ENCODE data around the gene CPT2.

CPT2 gene

DNA sequence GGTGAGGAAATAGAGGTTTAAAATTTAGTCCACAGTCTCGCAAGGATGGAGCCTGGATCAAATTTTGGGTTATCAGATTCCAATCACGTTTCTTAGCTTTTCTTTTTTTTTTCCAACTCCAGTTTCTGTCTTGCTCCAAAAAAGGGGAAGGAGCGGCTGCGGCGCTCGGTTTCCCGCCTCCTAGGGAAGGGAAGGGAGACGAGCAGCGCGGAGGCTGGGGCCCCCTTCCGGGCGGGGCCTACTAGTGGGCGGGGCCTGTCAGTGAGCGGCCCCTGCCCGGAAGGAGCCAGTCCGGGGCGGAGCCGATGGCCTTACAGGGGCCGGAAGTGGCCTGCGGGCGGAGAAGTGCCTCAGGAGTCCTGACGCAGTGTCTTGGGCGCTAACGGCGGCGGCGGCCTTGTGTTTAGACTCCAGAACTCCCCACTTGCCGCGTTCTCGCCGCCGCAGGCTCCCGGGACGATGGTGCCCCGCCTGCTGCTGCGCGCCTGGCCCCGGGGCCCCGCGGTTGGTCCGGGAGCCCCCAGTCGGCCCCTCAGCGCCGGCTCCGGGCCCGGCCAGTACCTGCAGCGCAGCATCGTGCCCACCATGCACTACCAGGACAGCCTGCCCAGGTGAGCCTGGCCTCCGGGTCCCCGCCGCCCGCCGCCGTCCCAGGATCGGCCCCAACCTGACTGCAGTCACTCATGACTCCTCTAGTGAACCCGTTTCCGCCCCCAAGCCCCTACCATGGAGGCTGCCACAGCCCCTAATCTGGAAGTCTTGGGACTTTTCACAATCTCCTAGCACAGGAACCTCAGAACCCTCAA lies at the start of gene CPT2:
CPT2 (plus strand) TSS at position 340 of the 806 bp plus-strand sequence; CDS start at position 460, 120 bp downstream.
- DNase-seq (ENCODE audit: low read depth) = peak; percentile 81

DNA sequence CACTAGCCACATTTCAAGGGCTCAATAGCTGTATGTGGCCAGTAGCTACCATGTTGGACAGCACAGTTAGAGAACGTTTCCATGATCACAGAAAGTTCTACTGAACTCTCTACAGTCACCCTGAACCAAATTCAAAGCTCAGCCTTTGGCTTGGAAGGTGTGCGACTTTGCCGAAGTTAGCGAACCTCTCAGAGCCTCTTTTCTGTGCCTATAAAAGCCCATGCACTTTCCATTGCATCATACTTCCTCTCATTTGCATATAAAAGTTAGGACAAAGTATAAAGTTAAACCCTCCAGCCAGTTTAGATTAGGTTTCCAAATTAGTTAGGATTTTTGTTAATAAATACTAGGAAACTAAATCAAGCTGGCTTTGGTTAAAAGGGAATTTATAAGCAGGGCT lies 49.5 kb upstream of the CPT2 start:
- DNase-seq (ENCODE audit: low read depth) = no peak

DNA sequence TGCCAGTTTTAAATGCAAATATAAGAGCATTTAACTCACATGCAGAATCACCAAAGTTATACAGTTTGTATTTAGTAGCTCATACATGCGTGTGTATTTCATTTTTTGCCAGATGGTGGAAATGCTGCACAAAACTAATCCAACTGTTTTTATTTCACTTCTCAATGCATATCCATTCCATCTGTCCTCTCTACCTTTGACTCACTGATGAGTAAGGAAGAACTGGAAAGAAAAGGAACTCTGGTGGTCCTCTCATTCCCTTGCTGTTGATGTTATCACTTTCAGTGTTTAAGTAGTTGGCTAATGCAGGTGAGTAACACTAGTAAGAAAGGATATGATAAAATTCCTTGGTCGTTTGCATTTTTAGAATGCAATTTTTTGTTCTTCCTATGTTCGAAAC lies 48.5 kb upstream of the CPT2 start:
- DNase-seq (ENCODE audit: low read depth) = no peak

DNA sequence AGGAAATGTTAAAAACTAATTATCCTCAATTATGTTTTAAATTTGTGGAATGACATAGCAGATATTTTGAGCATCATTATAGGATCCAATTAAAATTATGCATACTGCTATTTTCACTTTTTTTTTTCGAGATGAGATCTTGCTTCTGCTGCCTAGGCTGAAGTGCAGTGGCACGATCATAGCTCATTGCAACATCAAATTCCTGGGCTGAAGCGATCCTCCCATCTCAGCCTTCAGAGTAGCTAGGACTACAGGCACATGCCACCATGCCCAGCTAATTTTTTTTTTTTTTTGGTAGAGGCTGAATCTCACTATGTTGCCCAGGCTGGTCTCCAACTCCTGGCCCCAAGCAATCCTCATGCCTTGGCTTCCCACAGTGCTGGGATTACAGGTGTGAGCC lies 42.9 kb upstream of the CPT2 start:
- DNase-seq (ENCODE audit: low read depth) = no peak

DNA sequence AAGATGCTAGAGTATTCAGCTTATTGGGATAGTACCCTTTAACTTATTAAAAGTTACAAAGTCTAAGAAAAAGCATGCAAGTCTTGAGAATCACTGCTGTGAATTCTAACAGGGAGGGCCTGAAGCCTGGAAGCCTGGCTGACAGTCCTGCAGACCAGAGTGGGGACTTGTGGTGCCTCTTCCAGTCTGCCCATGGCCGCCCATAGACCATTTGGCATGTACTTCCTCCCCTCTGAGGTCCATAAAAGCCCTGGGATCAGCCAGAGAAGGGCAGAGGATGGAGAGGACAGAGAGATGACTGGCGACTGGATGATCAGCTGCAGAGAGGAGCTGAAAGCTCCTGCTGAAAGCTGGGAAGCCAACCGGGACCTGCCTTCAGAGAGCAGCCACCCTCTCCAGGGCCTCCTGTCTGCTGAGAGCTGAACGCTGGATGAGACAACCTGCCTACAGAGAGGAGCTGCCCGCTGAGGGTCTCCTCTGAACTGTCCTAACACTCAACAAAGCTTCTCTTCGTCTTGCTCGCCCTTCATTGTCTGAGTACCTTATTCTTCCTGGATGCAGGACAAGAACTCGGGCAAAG lies 41.7 kb upstream of the CPT2 start:
- no peak for DNase-seq (ENCODE audit: low read depth)

DNA sequence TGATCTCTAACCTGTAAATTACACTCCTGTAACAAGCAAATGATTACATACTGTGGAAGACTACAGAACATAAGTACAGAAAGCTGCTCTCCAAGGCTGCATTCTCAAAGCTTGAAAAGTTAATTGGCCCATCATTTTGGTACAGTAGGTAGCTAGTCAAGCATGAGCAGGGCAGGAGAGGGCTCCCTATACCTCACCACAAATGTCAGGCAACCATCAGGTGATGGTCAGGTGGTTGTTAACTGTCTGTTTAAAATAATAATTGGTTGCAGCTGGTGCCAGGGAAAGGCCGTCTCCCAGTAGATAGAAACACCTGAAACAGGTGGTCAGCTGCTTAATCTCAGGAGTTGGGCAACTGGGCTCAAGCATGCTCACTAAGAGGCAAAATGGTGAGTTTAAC lies 41.1 kb upstream of the CPT2 start:
- no peak for DNase-seq (ENCODE audit: low read depth)

DNA sequence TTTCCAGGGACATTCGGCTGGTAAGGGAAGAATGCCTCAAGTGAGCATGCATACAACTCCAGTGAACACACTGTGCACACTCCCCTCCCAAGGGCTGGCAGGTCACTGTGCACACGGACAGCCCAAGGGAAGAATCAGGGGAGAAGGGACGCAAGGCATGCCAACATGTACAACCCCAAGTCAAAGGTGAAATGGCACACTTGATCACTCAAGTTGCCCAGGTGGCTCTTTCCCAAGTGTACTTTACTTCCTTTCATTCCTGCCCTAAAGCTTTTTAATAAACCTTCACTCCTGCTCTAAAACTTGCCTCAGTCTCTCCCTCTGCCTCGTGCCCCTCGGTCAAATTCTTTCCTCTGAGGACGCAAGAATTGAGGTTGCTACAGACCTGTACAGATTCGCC lies 40.7 kb upstream of the CPT2 start:
- no peak for DNase-seq (ENCODE audit: low read depth)

GRCh38 chr1:53156783-53157182 lies 39.8 kb upstream of the CPT2 start:
- no peak for DNase-seq (ENCODE audit: low read depth)

DNA sequence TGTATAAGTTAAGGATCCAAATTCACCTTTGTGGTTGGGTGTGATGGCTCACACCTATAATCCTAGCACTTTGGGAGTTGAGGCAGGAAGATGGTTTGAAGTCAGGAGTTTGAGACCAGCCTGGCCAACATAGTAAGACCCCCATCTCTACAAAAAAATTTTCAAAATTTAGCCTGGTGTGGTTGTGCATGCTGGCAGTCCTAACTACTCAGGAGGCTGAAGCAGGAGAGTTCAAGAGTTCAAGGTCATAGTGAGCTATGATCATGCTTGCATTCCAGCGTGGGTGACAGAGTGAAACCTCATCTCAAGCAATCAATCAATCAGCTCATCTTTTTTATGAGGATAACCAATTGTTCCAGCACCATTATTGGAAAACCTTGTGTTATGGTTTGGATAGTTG lies 37.7 kb upstream of the CPT2 start:
- DNase-seq (ENCODE audit: low read depth) = no peak

GRCh38 chr1:53160924-53161378 lies 35.7 kb upstream of the CPT2 start:
- DNase-seq (ENCODE audit: low read depth) = no peak

DNA sequence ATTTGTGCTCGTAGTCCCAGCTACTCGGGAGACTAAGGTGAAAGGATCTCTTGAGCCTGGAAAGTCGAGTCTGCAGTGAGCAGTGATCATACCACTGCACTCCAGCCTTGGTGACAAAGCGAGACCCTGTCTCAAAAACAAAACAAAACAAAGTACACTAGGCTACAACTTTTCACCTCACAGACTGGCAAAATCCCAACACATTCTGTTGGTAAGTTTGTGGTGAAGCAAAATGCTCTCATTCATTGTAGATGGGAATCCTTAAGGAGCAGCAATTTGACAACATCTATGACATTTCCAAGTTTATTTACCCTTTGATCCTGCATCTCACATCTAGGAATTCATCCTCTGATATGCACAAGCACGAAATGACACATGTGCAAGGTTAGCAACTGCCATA lies 34.0 kb upstream of the CPT2 start:
- no peak for DNase-seq (ENCODE audit: low read depth)

DNA sequence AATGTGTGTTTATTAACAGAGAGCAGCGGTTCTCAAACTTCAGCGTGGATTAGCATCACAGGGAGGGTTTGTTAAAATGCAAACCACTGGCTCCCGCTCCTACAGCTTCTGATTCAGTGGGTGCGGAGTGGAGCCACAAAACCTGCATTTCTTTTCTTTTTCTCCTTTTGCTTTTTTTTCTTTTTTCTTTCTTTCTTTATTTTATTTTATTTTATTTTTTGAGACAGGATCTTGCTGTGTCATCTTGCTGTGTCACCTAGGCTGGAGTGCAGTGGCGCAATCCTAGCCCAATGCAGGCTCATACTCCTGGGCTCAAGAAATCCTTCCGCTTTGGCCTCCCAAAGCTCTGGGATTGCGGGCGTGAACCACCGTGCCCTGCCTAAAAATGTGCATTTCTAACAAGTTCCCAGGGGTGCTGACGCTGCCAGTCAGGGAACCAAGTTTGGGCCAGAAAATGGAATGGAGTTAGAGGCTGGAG lies 33.3 kb upstream of the CPT2 start:
- no peak for DNase-seq (ENCODE audit: low read depth)

DNA sequence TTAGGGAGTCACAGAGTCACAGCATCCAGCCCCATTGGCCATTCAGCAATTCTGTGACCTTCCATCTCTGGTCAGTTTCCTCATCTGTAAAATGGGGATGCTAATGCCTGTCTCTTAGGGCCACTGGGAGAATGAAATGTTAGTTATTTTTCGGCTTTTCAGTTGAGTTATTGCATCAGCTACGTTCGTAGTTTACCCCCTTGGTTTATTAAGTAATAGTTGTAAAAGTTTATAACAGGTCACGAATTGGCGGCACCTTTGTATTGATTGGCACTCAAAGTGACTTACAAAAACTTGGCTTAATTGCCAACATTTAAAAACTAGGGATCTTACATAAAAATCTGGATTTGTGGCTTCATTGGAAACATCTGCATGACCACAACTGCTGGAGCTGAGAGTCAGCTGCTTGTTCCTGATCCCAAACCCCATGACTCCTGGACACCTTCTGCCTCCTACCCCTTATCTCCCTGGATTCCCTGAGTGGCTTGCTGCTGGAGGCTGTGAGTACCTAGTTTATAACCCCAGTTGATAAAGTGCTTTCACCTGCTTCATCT lies 31.1 kb upstream of the CPT2 start:
- DNase-seq (ENCODE audit: low read depth) = no peak

DNA sequence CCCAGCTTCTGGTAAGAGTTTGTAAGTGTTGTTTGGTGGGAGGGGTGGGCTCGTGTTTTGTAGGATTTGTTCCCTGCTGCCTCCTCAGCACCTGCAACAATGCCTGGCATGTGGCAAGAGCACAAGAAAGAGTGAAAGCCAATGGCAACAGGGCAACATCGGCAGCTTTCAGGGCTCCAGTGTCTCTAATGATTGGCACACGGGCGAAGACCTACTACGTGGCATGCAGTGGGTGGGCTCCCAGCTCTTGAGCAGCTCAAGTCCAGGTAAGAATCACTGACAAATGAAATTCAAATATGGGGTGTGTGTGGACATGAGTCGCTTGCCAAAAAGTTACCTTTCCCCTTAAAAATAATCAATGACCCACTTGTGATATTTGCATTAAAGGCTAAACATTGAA lies 30.3 kb upstream of the CPT2 start:
- DNase-seq (ENCODE audit: low read depth) = no peak

- DNase-seq (ENCODE audit: low read depth) = no peak
Observed at GRCh38 chr1:53166912-53167311, 29.7 kb upstream of the CPT2 start.

DNA sequence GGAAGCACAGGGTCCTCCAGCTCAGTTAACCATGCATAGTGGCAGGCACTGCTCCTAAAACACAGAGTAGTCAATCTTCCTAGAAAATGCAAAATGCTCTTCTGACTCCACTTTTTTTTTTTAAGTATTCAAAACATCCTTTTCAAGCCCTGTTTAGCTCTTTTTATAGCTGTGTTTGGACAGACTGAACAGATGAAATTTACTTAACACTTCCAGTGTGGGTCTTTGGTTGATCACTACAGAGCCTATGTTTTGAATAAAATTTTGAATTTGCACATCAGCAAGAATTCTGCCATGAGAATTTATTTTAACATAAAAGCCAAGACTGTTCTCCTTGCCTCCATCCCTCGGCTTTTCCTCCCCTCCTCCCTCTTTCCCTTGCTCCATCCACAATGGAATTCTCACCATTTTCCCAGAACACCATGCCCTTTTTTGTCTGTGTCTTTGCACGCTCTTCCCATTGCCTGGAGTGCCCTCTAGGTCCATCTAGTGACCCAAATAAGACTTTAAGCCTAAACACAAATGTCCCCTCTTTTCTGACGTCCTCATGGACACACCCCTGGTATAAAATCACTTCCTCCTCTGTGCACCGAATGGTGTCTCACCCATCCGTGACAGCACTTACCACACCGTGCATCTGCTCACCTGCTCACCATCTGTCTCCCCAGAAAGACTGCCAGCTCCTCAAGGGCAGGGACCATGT lies 24.0 kb upstream of the CPT2 start:
- no peak for DNase-seq (ENCODE audit: low read depth)

GRCh38 chr1:53174971-53175913 lies 21.4 kb upstream of the CPT2 start:
- no peak for DNase-seq (ENCODE audit: low read depth)

DNA sequence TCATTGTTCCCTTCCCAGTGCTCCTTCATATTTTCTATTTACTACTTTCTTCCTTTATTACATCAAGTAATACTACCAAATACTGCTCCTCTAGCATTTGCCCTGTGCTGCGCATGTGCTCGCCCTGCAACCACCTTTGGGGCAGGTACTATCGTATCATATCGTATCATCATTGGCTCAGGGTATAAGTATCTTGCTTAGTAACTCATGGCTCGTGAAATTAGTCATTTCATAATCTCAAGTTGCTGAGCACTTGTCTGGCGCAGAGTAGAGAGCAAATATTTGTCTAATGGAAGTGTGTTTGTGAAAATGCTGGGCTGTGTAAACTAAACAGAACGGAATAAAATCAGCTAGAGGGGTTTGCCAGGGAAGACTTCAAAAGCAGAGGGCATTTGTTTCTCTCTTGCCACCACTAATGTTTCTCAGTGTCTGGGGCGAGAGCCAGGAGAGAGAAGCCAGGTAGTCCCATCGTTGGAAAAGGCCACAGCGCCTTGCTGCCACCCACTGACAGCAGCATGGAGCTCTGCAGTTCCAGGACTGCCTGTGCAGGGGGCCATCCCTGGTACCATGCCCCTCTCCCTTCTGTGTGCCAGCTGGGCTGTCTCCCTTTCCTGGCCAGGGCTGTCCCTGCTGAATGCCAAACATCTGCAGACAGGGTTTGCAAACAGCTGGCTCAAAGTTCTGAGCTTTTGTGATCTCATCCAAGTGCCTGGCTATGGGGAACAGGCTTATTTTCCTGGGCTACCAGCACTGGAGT lies 20.0 kb upstream of the CPT2 start:
- no peak for DNase-seq (ENCODE audit: low read depth)

DNA sequence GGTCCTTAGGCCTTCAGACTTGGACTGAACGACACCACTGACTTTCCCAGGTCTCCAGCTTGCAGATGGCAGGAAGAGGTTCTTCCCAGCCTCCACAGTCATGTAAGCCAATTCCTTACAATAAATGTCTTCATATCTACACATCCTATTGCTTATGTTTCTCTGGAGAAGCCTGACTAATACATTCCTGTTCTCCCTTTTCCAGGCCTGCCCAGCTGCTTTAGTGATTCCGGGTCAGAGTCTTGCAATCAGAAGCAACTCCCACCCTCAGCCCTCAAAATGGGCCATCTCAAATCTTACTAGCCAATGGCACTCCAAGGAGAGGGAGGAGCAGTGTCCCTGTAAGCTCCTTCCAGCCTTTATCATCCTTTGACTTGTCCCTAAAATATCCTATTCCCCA lies 16.4 kb upstream of the CPT2 start:
- no peak for DNase-seq (ENCODE audit: low read depth)

- DNase-seq (ENCODE audit: low read depth) = no peak
Observed at GRCh38 chr1:53180951-53181350, 15.7 kb upstream of the CPT2 start.

- DNase-seq (ENCODE audit: low read depth) = peak; percentile 74
Observed at GRCh38 chr1:53182111-53182593, 14.5 kb upstream of the CPT2 start.
